ENCODE results near the gene HECW1. TPM values are rescaled to one million over a fixed set of nuclear protein-coding genes. Genes with fewer than 3 reads are reported as not detected.
"Not testable (repeated sequence)": the region's sequence is repeated elsewhere in the genome, so short reads cannot be mapped to it uniquely, and the experiment has no call there.

Gene HECW1
- total RNA-seq, 2 donors from 2014 or later: 0.24 TPM; not detected in 1

DNA sequence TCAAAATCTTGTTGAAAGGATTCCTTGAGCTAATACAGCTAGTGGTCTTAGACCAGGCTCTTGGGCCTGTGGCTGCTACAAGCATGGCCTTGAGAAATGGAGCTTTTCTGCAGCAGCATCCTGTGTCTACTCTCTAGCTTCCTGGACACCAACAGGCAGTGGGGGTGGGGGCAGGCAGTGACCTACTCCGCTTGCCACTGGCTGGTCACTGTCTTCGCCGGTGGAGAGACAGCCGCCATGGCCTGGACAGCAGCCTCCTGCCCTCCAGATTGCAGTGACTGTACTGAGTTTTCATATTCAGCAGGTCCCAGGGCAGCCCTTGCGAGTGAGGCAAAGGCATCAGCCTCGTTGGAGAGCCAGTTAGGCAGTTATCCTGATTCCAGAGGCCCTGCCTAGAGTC lies 204.6 kb downstream of the HECW1 start:
- intact Hi-C loops (cut with DNase I): no loop called here
- no peak for DNase-seq (ENCODE audit: low spot score)

GRCh38 chr7:43318188-43318770 lies 205.8 kb downstream of the HECW1 start:
- intact Hi-C loops (cut with DNase I): no loop called here

DNA sequence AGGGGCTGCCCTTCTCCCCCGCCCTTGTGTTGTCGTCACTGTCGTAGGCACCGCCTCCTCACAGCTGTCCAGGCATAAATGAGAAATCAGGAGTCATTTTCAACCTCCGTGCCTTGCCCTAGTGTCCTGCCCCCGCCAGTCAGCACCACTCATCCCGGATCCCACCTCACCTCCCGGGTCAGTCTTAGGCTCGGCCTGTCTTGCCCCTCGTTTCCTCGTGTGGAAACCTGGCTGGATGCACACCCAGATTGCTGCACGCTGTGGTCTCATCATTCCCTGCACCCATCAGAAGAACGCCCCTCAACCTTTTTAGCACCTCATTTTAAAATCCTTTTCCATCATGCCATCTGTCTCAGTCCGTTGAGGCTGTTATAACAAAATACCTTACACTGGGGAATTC lies 213.1 kb downstream of the HECW1 start:
- intact Hi-C loops (cut with DNase I): no loop called here

More at GRCh38 chr7:43318188-43318770, 205.8 kb downstream of the HECW1 start:
- no peak for DNase-seq (ENCODE audit: low spot score)

DNA sequence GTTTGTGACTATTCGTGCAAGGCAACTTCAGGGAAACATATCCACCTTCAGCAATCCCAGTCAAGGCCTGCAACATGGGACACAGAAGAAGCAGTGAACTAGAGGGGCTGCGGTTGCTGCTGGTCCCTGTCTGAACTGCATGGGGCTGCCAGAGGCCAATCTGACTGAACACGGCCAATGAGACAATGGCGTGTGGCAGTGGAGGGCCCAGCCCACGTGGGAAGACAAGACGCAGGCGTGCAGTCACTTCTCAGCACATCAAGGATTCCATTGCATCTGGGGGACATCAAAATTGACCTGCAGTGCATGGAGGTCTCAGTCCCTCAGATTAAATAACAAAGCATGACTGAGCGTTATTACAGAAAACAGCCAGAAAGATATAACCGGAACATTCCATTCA lies 215.9 kb downstream of the HECW1 start:
- DNase-seq (ENCODE audit: low spot score): no peak
- intact Hi-C loops (cut with DNase I): no loop called here

More for the DNA sequence above, 213.1 kb downstream of the HECW1 start:
- no peak for DNase-seq (ENCODE audit: low spot score)

DNA sequence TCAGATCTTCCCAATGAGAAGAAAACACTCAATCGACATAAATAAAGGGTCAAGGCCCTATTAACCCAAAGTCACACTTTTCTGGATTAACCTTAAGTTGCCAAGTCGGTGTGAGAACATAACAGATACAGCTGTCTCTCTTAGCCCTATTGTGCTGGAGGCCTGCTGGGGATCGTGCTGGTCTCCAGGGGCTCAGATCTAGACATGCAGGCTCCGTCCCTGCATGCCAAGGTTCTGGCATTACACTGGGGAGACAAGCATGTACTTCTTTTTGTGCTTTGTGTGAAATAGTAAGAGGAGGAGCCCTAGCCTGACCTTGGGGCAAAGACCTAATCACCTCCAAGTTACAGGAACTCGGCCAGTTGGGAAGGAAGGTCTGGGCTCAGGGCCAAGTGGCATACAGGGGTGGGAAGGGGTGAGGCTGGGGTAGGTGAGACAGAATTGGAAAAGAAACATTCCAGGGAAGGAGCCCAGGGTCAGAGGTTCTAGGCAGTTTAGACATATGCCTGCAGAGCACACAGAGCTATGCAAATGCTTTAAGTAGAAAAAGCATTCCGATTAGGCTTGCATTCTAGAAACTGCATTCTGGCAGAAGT lies 216.4 kb downstream of the HECW1 start:
- no peak for DNase-seq (ENCODE audit: low spot score)
- intact Hi-C loops (cut with DNase I): no loop called here

DNA sequence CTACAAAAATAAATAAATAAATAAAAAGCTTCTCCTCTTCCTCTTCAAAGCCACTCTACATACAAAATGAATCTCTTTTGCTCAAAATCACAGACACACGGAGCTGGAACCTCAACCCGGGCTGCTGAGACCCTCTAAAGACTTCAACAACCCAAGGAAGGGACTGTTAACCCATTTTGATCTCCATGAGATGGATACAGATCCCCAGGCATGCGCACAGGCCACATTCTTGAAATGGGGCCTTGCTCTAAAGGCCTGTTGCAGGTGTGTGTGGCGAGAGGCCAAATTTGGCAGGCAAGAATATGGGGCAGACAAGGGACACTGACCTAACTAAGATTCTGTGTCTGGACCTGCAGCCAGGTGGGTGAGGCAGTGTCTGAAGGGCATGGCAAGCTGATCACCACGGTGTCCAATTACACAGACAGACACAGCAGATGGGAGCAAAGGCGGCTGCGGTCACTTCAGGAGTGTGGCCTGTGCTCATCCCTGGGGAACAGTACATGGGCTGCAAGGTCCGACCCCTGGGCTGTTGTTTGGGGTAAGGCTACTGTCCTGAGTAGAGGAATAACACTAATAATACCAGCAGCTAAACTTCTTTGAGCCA lies 219.8 kb downstream of the HECW1 start:
- DNase-seq (ENCODE audit: low spot score): no peak
- intact Hi-C loops (cut with DNase I): no loop called here

- intact Hi-C loops (cut with DNase I): no loop called here
- DNase-seq (ENCODE audit: low spot score): no peak
Observed at GRCh38 chr7:43337191-43337590, 224.7 kb downstream of the HECW1 start.

DNA sequence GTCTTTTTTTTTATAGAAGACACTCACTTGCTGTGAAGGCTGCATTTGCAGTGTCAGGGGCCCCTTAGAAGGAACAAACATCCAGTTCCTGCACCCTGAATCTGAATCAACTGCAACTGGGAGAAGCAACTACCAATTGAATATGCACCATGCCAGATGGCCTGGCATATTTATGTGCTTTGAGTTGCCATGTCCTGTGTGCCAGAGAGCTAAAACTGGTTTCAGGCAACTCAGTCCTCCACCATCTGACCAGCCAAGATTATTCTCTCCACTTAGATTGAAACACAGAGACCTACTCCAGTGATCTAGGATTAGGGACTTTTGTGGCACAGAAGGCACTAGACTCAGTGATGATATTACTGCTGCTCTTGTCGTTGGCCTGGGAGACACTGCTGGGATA lies 225.4 kb downstream of the HECW1 start:
- intact Hi-C loops (cut with DNase I): no loop called here
- no peak for DNase-seq (ENCODE audit: low spot score)

GRCh38 chr7:43341132-43341531 lies 228.7 kb downstream of the HECW1 start:
- intact Hi-C loops (cut with DNase I): no loop called here
- DNase-seq (ENCODE audit: low spot score): no peak

GRCh38 chr7:43343417-43343816 lies 231.0 kb downstream of the HECW1 start:
- DNase-seq (ENCODE audit: low spot score); intact Hi-C loops (cut with DNase I): not testable (repeated sequence)

DNA sequence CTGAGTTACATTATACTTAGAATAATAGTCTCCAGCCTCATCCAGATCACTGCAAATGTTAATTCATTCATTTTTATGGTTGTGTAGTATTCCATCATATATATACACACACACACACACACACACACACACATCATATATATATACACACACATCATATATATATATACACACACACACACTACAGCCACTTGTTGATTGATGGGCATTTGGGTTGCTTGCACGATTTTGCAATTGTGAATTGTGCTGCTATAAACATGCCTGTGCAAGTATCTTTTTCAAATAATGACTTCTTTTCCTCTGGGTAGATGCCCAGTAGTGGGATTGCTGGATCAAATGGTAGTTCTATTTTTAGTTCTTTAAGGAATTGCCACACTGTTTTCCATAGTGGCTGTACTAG lies 233.2 kb downstream of the HECW1 start:
- not testable (repeated sequence) for DNase-seq (ENCODE audit: low spot score)

GRCh38 chr7:43351683-43352082 lies 239.2 kb downstream of the HECW1 start:
- intact Hi-C loops (cut with DNase I): no loop called here

More for the DNA sequence above, 233.2 kb downstream of the HECW1 start:
- intact Hi-C loops (cut with DNase I): loop anchor here in 1 of 2 donors (5.0 kb wide), 1 partner anchor 863 kb away; no protein-coding TSS in a partner anchor

GRCh38 chr7:43353902-43354301 lies 241.5 kb downstream of the HECW1 start:
- no peak for DNase-seq (ENCODE audit: low spot score)
- intact Hi-C loops (cut with DNase I): no loop called here

More at GRCh38 chr7:43351683-43352082, 239.2 kb downstream of the HECW1 start:
- no peak for DNase-seq (ENCODE audit: low spot score)

DNA sequence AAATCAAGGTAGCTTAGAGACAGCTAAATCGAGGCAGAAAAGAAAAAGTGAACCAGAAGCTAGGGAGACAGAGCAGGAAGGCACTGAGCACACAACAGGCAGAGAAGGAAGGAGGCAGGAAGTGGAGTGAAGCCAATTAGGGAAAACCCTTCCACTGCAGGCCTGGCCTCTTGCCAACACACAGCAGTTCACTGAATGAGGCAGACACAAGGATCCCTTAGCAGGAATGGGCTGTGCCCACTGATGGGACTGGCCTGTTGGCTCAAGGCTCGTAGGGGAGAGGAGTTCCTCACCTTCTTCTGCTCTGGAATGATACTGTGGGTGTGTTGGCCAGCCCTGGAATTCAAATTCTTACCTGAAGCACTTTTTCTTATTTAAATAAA lies 250.2 kb downstream of the HECW1 start:
- DNase-seq (ENCODE audit: low spot score): no peak
- intact Hi-C loops (cut with DNase I): loop anchor here in 1 of 2 donors (10.0 kb wide), 1 partner anchor 1938 kb away; no protein-coding TSS in a partner anchor

DNA sequence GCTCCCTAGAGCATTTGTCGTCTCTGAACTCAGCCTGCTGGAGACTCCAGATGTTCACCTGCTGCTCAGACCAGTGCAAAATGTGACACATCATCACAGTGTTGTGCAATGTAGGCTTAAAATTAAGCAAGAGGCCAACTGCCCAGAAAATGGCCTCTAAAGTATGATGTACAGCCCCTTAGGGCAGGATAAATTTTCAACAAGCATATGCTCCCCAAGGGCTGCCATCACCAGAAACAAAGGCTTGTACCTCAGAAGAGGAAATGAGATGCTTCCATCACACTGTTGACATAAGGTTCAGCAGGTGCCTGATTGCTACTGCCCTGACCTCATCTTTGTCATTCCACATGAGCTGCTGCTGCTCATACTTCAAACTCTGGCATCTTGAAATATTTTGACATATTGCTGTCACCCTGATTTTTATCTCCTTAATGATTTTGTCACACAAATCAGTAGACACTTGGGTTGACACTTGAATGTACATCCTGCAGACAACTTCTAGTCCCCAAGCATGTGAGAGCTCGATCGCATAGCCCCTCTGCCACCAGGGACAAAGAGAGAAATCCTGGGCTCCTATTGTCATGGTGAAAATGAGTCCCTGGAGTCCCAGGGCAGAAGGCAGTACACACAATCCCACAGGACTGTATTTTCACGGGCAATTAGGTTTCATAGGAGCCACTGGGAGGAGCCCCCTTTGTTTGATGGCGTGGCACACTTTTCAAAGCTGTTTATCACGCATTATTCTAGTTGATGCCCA lies 250.8 kb downstream of the HECW1 start:
- intact Hi-C loops (cut with DNase I): loop anchor here in 1 of 2 donors (10.0 kb wide), 1 partner anchor 1938 kb away; no protein-coding TSS in a partner anchor
- DNase-seq (ENCODE audit: low spot score): no peak

GRCh38 chr7:43364391-43364790 lies 251.9 kb downstream of the HECW1 start:
- intact Hi-C loops (cut with DNase I): loop anchor here in 1 of 2 donors (10.0 kb wide), 1 partner anchor 1940 kb away; no protein-coding TSS in a partner anchor
- DNase-seq (ENCODE audit: low spot score): no peak

DNA sequence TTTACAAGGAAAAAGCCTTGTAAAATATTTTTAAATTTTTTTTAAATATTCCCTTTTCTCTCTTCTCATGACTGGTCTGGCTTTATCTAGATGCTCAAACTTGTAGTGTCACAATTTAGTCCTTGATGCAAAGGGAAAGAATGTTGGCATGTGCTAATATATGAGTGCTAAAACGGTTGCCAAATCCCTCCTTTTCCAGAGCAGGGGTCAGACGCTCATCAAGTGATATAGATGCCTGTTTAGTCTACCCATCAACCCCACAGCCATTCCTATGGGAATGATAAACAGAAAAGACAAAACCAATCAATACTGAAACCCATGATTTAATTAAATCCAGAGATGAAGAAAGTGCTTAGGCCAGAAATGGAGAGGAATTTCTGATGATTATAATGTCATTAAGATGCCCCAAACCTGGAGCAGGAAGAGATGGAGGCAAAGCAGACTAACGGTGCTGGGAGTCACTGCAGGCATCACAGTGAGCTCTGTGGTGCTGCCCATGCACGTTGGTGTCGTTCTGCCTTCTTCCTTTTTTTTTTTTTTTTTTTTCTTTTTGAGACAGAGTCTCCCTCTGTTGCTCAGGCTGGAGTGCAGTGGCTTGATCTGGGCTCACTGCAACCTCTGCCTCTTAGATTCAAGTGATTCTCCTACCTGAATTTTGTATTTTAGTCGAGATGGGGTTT lies 260.4 kb downstream of the HECW1 start:
- DNase-seq (ENCODE audit: low spot score): no peak
- intact Hi-C loops (cut with DNase I): loop anchor here in 1 of 2 donors (5.0 kb wide), 1 partner anchor 1681 kb away; no protein-coding TSS in a partner anchor

- intact Hi-C loops (cut with DNase I): no loop called here
- no peak for DNase-seq (ENCODE audit: low spot score)
Observed at GRCh38 chr7:43377196-43377960, 264.9 kb downstream of the HECW1 start.
